Measurements from ENCODE around the gene STK32B.

- TF ChIP-seq CTCF (IDR thresholded peaks at IDR 0.05) (no peak), EP300 (IDR thresholded peaks at IDR 0.05) (no peak), POLR2A (IDR thresholded peaks at IDR 0.05) (no peak)
Measured at GRCh38 chr4:5383191-5383980, 332.1 kb downstream of the STK32B start.
